GM12892 (cell line): Measurements from ENCODE around the gene MGME1.

Source experiments
- POLR2A ChIP-seq: IDR thresholded peaks from 2 replicates; pipeline ENCODE4 v1.6.1; 2011; ENCODE audit warnings: low read depth, low read length, control low read depth
- POLR2AphosphoS5 ChIP-seq: IDR thresholded peaks from 2 replicates; pipeline ENCODE4 v1.6.1; 2011; ENCODE audit warnings: low read depth, low read length, control low read depth

DNA sequence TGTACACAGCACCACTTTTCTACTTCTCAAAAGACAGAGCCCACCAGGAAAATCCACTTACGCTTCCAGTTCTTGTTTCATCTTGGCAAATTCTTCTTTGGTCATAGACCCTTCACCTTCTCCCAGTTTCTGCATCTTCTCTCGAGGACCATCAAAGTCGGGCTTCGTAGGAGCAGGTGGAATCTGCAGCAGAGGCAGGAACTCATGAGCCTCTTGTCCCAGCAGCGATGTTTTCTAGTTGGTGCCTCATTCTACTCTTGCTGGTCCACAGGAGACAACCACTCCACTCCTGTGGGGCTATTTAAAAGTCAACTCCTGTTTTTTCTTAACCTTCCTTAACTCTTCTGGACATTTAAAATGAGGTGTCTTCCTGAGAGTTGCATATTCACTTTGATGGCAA, 14.9 kb upstream of the MGME1 start:
- TF ChIP-seq POLR2A (no peak), POLR2AphosphoS5 (no peak)
